ENCODE data around the gene DIPK1B.
A peak's percentile ranks its signal among the peaks of the same experiment; 100 is the strongest.
"Not testable (repeated sequence)": the region's sequence is repeated elsewhere in the genome, so short reads cannot be mapped to it uniquely, and the experiment has no call there.

The DIPK1B gene

DNA sequence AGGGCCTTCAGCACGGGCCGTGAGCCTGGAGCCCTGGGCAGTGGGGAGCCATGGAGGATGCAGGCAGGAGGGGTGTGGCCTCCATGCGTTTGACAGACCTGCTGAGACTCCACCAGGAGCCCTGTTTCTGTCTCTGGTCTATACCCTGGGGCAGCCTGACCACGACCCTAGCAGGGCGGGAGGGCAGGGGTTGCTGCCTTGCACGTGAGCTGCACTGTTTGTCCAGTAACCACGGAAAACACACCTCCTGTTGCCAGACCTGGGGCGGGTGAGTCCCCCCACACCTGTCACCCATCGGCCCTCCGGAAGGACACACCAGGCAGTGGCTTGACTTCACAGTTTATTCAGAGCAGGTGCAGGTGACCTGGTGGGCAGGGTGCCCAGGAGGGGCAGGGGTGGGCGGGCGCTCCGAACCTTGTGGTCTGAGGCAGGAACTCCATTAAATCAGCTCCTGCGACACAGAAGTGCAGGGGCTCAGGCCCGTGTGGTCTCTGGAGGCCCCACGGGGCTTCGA lies 41.7 kb downstream of the DIPK1B start:
- DNase-seq (ENCODE audit: low read depth): no peak

DNA sequence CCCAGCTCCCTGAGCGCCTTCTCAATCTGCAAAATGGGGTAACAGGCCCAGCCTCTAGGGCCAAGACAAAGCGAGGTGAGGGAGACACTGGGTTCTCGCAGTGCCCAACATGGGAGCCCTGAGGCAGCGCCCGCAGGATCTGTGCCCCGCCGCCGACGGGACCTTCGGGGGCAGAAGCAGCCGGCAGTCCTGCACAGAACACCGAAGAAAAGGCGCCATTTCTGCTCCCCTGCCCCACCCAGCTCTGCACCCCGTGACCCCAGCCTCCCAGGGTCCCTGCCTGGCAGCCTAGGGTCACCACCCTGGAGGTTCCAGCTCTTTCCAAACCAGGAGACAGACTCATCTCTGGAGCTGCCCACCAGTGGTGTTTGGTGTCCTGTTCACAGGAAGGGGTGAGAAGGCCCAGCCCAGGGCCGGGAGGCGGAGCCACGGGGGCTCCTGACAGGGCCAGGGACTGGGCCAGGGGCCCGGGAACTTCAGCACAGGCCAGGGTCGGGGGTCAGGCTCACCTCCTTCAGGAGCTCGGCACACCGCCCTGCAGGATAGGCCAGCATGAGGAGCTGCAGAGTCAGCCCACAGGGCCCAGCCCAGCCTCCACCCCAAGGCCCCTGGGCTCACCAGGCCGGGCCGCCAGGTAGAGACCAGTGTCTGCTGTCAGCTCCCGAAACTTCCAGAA lies 42.4 kb downstream of the DIPK1B start:
- DNase-seq (ENCODE audit: low read depth): no peak

DNA sequence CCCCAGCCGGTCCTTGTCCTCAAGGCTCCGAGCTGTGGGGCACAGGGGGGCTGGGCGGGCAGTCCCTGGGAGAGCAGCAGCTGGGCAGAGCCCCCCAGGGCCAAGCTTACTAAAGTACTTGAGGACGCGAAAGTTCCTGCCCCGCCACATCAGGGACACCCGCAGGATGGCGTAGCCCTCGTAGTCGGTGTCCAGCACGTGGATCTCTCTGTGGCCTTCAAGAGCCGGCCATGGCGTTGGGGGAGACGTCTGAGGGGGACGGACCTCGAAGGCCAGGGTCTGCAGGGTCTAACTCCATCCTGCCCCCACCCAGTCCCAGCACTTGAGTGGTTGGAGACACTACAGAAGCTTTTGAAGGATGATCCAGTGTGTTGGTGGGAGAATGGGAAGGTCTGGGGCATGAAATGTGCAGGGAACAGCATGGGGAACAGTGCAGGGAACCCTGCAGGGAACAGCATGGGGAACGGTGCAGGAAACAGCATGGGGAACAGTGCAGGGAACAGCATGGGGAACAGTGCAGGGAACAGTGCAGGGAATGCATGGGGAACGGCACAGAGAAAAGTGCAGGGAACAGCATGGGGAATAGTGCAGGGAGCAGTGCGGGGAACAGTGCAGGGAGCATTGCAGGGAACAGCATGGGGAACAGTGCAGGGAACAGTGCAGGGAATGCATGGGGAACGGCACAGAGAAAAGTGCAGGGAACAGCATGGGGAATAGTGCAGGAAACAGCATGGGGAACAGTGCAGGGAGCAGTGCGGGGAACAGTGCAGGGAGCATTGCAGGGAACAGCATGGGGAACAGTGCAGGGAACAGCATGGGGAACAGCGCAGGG lies 43.1 kb downstream of the DIPK1B start:
- not testable (repeated sequence) for DNase-seq (ENCODE audit: low read depth)

DNA sequence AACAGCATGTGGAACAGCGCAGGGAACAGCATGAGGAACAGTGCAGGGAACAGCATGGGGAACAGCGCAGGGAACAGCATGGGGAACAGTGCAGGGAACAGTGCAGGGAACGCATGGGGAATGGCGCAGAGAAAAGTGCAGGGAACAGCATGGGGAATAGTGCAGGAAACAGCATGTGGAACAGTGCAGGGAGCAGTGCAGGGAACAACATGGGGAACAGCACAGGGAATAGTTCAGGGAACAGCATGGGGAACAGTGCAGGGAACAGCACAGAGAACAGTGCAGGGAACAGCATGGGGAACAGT lies 43.7 kb downstream of the DIPK1B start:
- no peak for DNase-seq (ENCODE audit: low read depth)

DNA sequence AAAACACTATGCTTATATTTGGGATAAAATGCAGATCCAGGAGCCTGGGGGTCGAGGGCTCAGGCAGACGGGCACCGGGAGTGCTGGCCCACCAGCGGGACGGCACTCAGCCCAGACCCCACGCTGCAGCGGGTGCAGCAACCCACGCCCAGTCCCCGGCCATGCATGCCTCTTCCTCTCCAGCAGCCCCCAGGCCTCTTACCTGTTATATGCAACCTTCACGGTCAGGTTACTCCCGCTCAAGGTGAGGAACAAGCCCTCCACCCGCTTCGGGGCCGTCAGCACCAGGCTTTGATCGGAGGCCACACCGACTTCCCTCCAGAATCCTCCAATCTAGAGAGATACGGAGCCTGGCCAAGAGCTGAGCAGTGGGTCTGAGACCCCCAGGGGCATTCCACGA lies 44.5 kb downstream of the DIPK1B start:
- no peak for DNase-seq (ENCODE audit: low read depth)

DNA sequence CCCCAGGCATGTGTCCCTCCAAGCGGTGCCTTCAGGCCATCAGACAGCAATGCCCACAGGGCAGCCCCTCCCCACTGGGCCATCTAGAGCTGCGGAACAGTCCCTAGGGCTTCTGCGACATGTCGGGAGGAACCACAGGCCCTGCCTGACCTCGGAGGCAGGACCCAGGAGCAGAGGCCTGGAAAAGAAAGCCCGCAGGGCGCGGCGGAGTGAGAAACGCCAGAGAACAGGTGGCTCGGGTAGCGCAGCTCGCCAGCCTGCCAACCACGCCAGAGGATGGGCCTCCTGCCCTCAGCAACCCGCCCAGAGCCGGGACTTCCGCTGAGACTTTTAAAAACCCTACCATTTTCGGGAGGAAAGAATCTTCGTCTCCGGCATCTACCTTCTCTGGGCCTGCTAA lies 45.0 kb downstream of the DIPK1B start:
- DNase-seq (ENCODE audit: low read depth): no peak

DNA sequence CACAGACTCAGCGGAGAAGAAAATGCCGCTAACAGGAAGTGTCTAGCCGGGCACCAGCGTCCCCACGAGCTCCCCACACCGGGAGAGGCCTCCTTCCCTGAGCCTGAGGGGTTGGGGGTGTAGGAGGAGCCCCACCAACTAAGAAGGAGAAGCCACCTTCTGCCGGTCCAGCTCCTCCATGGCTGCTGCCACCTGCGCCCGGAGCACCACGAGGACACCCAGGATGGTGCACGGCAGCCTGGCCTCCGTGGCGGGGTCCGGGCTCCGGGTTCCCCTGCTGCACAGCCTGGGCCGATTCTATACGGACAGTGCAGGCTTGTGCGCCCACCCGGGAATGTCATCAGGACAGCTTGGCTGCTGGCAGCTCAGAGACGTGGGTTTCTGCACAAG lies 45.4 kb downstream of the DIPK1B start:
- DNase-seq (ENCODE audit: low read depth): no peak

DNA sequence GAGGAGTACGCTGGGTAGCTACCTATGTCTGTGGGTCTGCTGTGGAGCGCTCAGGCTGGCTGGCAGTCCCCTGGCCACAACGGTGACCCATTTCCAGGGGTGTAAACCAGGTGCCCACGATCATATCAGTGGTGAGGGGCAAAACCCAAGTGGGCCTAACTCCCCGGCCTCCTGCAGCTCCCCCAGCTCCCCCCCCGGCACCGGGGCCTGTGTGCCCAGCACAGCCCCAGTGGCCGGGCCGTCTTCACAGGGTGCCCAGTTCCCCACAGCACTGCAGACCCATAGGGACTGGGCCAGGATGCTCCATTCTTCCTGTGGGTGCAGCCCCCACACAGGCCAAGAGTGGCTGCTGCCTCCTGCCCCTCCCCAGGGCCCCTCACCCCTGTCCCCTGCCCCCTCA lies 46.6 kb downstream of the DIPK1B start:
- no peak for DNase-seq (ENCODE audit: low read depth)

DNA sequence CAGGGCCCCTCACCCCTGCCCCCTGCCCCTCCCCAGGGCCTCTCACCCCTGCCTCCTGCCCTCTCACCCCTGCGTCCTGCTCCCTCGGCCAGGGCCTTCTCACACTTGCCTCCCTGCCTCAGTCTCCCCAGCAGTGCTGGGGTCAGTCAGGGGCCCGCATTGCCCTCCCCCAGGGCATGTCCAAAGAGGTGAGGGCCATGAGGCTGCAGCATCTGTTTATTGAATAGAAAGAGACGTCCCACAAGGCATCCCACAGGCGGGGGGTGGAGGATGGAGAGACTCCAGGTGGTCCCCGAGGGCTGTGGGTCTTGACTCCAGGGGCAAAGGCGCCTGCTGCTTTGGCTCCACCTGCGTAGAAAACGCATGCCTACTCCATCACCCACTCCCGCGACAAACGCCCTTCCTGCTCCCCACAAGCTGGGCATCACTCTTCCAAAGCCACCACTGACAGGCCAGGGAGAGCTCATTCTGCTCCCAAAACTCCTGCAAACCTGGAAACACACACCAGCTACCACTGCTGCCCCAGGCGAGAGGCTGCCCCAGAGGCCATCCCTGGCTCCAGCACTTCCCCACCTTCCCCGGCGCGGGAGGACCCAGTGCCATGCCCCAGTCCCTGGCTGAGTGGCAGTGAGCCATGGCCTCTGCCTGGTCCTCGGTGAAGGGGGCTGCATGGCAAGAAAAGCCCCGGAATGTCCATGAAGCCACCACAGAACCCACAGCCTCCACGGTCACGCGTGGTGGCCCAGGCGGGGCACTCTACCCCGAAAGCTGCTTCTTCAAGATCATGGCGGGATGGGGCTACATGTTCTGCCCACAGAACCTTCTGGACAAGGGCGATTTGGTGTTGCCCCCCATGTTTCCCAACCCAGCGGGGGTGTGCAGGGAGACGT lies 47.3 kb downstream of the DIPK1B start:
- no peak for DNase-seq (ENCODE audit: low read depth)

DNA sequence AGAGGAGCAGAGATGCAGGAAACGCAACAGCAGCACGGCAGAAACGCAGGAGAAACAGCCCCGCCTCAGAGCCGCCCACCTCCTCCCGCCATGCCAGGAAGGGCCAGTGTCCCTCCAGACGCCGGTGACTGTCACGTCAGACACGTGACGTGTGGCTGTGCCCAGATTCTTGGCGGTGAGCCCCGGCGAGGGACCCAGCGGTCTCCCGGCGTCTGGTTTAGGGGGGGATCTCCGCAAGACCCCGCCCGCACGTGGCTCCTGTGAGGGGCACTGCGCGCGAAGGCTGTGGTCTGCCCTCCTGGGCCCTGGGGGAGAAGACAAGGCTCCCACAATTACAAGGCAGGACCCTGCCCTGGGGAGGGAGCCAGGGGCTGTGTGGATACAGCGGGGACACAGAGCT lies 48.1 kb downstream of the DIPK1B start:
- DNase-seq (ENCODE audit: low read depth): no peak

DNA sequence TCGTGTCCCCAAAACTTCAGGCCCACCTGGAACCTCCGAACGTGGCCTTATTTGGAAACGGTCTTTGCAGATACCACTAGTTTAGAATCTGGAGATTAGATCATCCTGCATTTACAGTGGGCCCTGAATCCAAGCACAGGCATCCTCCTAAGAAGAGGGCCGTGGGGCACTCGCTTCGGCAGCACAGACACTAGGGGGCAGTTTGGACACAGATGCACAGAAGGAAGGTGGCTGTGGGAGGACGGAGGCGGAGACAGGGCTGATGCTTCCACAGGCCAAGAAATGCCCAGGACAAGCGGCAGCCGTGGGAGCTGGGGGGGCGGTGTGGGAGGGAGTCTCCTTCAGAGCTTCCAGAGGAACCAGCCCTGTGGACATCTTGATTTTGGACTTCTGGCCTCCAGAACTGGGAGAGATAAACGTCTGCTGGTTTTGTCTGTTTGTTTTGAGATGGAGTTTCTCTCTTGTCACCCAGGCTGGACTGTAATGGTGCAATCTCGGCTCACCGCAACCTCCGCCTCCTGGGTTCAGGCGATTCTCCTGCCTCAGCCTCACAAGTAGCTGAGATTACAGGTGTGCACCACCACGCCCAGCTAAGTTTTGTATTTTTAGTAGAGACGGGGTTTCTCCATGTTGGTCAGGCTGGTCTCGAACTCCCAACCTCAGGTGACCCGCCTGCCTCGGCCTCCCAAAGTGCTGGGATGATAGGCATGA lies 48.6 kb downstream of the DIPK1B start:
- peak; percentile 9 for DNase-seq (ENCODE audit: low read depth)

DNA sequence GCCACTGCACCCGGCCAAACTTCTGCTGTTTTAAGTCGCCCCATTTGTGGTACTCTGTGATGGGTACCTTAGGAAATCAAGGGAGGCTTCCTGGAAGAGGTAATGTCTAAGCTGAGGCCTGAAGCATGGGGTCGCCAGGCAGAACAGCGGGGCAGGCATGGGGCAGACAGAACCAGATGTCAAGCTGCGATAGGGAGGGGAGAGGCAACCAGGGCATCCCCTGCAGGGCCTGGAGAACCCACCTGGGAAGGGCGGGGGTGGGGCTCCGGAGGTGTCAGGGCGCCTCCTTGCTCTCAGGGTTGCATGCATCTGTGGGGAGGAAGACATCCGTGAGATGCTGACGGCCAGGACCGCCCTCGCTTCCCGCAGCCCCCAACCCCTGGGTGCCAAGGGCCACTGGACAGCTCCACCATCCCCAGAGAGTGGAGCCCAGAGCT lies 49.2 kb downstream of the DIPK1B start:
- no peak for DNase-seq (ENCODE audit: low read depth)

DNA sequence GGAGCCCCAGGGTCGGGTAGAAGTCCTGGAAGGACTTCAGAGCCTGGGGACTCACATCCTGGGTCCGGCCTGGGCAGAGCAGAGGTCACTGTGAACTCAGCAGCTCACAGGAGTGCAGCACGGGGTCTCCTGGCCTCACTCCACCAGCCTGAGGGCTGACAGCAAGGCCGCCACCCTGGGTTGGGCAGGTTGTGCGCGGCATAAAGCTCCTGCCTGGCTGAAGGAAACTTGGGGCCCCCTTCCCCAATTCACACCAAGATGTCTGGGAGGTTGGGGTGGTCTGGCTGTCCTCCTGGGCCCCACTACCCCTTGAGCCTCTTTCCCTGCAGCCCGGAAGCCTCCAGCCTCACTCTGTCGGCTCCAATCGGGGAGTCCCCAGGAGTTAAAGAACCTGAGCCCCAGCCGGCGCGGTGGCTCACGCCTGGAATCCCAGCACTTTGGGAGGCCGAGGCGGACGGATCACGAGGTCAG lies 49.9 kb downstream of the DIPK1B start:
- DNase-seq (ENCODE audit: low read depth): no peak

DNA sequence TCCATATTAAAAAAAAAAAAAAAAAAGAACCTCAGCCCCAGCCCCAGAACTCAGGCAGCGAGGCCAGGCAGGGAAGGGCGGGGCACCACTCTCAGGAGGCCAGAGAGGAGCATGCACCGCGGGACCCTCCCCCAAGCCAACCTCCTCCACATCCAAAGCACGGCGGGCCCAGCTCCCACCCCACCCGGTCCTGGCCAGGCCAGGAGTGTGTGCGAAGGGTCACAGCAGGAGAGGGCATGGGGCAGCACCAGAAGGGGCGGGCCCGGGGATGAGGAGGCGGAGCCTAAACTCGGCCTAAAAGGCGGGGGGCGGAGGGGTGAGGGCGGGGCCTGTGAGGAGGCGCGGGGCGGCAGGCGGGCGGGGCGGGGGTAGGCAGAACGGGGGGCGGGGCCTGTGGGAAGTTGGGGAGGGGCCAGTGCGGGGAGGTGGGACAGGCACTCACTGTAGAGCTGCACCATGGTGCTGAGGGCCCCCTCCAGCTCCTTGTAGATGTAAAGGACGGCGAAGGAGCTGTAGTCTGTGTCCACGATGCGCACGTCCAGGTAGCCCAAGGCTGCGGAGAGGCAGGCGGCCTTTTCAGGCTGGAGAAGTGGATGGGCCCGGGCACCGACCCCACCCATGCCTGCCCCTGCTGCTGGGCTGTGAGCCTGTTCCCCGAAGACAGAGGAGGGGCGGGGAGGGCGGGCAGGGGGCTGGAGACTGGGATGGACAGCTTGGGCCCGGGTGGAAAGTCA lies 50.7 kb downstream of the DIPK1B start:
- no peak for DNase-seq (ENCODE audit: low read depth)

DNA sequence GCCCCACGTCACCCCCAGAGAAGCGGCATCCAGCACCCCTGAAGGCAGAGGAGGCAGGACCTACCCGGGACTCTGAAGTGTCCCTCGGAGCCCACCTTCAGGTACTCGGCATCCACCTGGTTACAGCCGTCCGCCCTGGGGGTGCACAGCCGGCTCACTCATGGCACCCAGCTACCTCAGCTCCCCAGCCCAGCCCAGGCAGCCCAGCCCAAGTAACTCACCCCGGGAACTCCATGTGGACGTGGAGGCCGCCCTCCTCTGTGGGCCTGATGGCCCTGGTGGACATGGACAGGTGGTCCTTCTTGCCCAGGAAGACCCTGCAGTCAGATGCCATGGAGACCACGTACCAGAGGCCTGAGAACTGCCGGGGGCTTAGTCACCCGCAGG lies 51.3 kb downstream of the DIPK1B start:
- DNase-seq (ENCODE audit: low read depth): no peak

DNA sequence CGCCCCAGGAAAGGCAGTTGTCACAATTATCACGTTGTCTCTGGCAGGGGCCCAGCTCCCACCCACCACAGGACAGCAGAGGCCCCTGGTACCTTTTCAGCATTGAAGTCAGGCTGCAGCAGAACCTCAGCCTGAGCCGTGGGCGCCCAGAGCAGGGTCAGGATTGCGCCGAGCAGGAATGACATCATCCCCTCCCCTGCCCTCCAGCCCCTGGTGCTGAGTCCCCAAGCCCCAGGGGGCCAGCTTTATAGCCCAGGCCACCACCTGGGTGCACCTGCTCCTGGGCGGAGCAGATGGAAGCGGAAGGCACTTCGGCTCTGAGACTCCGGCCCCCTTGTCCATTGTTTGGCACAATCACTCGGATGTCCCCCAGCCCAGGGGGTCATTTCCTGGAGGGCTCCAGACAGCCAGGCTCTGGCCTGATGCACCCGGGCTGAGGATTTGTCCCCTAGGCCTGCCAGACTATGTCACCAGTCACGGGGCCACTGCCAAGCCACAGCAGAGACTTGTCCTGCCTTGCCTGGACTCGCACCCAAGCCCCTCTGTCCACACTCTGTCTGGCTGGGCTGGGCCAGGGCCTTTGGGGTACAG lies 52.0 kb downstream of the DIPK1B start, which contains the start of gene LCN15:
Gene LCN15, minus strand, starts transcription at position 218 of the 591 bp plus-strand sequence. Its CDS starts 30 bp downstream, at position 188.
- DNase-seq (ENCODE audit: low read depth): no peak

DNA sequence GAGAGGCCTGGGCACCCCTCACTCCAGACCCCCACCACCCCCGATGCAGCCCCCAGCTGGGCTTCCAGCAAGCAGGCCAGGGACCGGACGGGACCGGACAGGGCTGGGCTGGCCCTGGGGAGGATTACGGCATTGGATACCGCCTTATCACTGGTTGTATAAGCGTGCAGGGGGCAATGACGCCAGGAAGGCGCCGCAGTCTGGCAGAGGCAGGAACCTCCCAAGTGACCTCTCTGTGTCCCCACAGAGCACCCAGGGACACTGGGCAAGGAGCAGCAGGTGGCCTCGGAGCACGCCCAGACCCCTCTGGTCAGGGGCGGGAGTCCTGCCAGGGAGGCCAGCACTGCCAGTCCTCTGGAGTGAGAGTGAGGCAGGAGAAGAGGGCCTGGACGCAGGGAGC lies 52.7 kb downstream of the DIPK1B start:
- DNase-seq (ENCODE audit: low read depth): no peak

DNA sequence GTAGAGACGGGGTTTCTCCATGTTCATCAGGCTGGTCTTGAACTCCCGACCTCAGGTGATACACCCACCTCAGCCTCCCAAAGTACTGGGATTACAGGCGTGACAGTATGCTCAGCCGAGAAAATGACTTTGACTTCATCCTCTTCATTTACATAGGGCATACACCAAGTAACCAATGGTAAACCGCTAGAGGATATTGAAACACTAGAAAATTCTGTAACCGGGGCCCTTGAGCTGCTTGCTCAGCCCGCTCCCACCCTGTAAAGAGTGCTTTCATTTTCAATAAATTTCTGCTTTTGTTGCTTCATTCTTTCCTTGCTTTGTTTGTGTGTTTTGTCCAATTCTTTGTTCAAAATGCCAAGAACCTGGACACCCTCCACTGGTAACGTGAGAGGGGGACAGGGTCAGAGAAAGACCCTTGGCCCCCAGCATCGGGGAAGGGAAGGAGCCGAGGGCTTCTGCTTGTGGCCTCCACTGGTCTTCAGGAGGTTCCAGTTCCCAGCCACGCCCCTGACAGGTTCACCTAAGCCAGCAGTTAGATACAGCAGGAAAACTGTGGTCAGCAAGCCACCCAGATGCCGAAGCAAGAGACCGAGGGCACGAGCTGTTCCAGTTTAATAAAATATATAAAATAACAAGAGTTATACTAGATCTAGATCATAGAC lies 53.5 kb downstream of the DIPK1B start:
- DNase-seq (ENCODE audit: low read depth): not testable (repeated sequence)

DNA sequence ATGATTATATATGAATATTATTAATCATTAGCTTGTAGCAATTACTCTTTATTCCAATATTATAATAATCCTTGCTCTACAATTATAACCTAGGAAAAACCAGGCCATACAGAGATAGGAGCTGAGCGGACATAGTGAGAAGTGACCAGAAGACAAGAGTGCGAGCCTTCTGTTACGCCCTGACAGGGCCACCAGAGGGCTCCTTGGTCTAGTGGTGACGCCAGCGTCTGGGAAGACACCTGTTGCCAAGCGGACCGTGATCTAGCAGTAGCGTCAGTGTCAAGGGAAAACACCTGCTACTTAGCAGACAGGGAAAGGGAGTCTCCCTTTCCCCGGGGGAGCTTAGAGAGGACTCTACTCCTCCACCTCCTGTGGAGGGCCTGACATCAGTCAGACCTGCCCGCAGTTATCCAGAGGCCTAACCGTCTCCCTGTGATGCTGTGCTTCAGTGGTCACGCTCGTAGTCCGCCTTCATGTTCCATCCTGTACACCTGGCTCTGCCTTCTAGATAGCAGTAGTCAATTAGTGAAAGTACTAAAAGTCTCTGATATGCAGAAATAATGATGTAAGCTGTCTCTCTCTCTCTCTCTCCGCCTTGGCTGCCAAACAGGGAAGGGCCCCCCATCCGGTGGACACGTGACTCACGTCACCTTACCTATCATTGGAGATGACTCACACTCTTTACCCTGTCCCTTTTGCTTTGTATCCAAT lies 54.2 kb downstream of the DIPK1B start:
- DNase-seq (ENCODE audit: low read depth): not testable (repeated sequence)

Data from HS-27A (cell line).